Vagina (tissue), 2 donors: ENCODE results near the gene SIGLEC11. TPM values are rescaled to one million over a fixed set of nuclear protein-coding genes. Genes with fewer than 3 reads are reported as not detected.

Experiments
- DNase-seq, 2 donors: peaks; one replicate each; pipeline ENCODE4 v3.0.0-alpha.2; 2017; ENCODE audit errors: extremely low spot score in 2 of 2
- H3K27ac ChIP-seq: fragments of 200-600 bp; sonication (generic); one replicate; pipeline ENCODE4 v1.5.1; 2019
- H3K27me3 ChIP-seq: fragments of 200-600 bp; sonication (generic); one replicate; pipeline ENCODE4 v1.5.1; 2019
- H3K36me3 ChIP-seq, 2 donors: fragments of 200-600 bp; sonication (generic); one replicate each; pipeline ENCODE4 v1.5.1; 2017 to 2019
- H3K4me1 ChIP-seq: fragments of 200-600 bp; sonication (generic); one replicate; pipeline ENCODE4 v1.5.1; 2019
- H3K4me3 ChIP-seq, 2 donors: fragments of 200-600 bp; sonication (generic); 1 replicate in 1 of 2; 2 replicates in 1 of 2; pipeline ENCODE4 v1.5.1; 2016 to 2019
- H3K9me3 ChIP-seq: fragments of 200-600 bp; sonication (generic); one replicate; pipeline ENCODE4 v1.5.1; 2019
- POLR2A ChIP-seq, 2 donors: fragments of 450-650 bp; IDR thresholded peaks; one replicate each; pipeline ENCODE4 v1.6.1; 2017; ENCODE audit warnings: antibody characterized with exemption in 2 of 2, mild to moderate bottlenecking in 2 of 2, moderate library complexity in 2 of 2
- POLR2AphosphoS5 ChIP-seq, 2 donors: sonication (generic); formaldehyde crosslinking; IDR thresholded peaks; one replicate each; pipeline ENCODE4 v1.9.0; 2017; ENCODE audit warnings: antibody characterized with exemption in 2 of 2, mild to moderate bottlenecking in 2 of 2, low read depth in 1 of 2; ENCODE audit not compliant: insufficient read depth in 1 of 2
- intact Hi-C: fragments of 100-400 bp; cut with DNase I; formaldehyde crosslinking; loops from one replicate; pipeline ENCODE4 v1.15.1; 2023
- total RNA-seq: library from RNA; depleted of rRNA; stranded (reverse); fragments of >200 nt; gene quantifications from one replicate; pipeline ENCODE4 v1.2.3, GENCODE V29; 2016
- TF ChIP-seq, protein P1 (sequence below), 3 experiments: fragments of 450-650 bp in 2 of 3; fragments of 200-600 bp in 1 of 3; sonication (generic) in 1 of 3; IDR thresholded peaks; one replicate each; pipeline ENCODE4 v1.5.1; 2017 to 2019; ENCODE audit warnings: antibody characterized with exemption in 3 of 3, mild to moderate bottlenecking in 2 of 3, moderate library complexity in 2 of 3

SIGLEC11 gene
- total RNA-seq, 1 donor from 2014 or later = 4.4 TPM

DNA sequence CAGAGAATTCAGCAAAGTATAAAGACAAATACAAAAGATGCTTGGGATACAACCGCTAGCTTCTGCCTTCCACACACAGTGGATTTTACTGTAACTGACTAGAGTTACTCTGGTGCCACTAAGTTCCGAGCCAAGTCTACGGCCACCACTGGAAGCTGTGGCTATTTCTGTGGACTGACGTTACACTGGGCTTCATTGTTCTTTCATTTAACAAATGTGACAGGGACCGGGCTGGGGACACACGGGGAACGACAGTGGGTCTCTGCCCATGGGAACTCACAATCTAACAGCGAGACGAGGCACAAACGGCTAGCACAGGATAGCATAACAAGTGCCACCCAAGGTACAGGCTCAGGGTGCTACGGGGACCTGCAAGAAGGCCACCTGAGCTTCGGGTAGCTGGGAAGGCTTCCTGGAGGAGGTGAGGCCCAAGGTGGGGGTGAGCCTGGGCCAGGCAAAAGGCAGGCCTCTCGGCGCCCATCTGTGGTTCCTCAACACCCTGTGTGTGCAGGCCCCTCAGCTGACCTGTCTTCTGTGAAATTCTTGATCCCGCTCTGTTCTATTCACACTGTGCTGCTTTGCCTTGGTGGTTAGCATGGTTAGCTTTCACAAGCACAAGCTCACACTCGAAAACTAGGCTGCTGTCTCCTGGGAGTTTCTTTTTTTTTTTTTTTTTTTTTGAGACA lies 54.0 kb downstream of the SIGLEC11 start:
- DNase-seq = no peak
- H3K27me3 ChIP-seq = no peaks in the 10 kb centered on the region
- no peak overlapping the region for H3K27ac ChIP-seq
- peaks cover 0 to 18% of the 10 kb centered on the region in 2 donors for H3K36me3 ChIP-seq
- no peaks in the 10 kb centered on the region for H3K4me1 ChIP-seq
- TF ChIP-seq, protein P1, sequence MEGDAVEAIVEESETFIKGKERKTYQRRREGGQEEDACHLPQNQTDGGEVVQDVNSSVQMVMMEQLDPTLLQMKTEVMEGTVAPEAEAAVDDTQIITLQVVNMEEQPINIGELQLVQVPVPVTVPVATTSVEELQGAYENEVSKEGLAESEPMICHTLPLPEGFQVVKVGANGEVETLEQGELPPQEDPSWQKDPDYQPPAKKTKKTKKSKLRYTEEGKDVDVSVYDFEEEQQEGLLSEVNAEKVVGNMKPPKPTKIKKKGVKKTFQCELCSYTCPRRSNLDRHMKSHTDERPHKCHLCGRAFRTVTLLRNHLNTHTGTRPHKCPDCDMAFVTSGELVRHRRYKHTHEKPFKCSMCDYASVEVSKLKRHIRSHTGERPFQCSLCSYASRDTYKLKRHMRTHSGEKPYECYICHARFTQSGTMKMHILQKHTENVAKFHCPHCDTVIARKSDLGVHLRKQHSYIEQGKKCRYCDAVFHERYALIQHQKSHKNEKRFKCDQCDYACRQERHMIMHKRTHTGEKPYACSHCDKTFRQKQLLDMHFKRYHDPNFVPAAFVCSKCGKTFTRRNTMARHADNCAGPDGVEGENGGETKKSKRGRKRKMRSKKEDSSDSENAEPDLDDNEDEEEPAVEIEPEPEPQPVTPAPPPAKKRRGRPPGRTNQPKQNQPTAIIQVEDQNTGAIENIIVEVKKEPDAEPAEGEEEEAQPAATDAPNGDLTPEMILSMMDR (IDR thresholded peaks at IDR 0.05) = no peak
- TF ChIP-seq POLR2A (IDR thresholded peaks at IDR 0.05) = no peak
- TF ChIP-seq POLR2AphosphoS5 (IDR thresholded peaks at IDR 0.05; ENCODE audit: insufficient read depth in 1 of 2, low read depth in 1 of 2) = no peak
- H3K4me3 ChIP-seq = no peak overlapping the region
- intact Hi-C loops = no loop called here
- no peaks in the 10 kb centered on the region for H3K9me3 ChIP-seq

DNA sequence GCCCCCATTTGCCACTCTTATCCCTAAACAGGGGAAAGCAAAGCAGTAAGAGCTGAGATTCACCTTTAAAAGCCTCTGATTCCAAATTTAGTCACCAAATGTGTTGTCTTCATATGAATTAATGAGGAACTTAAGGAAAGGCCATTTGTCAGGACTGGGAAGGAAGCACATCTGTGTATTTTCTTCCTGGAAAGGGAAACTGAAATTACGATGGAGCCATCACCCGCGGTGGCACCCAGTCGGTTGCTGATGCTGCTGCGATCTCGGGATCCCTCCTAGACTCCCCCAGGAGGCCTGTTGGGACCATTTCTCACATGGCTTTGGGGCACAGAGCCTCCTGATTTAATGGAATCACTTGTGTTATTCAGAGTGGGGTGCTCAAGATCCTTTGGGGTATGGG lies 56.8 kb downstream of the SIGLEC11 start:
- intact Hi-C loops = no loop called here
- DNase-seq = no peak
- peaks cover 0 to 14% of the 10 kb centered on the region in 2 donors for H3K36me3 ChIP-seq
- H3K27ac ChIP-seq = no peak overlapping the region
- no peaks in the 10 kb centered on the region for H3K4me1 ChIP-seq
- no peaks in the 10 kb centered on the region for H3K9me3 ChIP-seq
- H3K4me3 ChIP-seq = no peak overlapping the region
- no peaks in the 10 kb centered on the region for H3K27me3 ChIP-seq
- TF ChIP-seq, protein P1 (IDR thresholded peaks at IDR 0.05) = no peak
- TF ChIP-seq POLR2AphosphoS5 (IDR thresholded peaks at IDR 0.05; ENCODE audit: insufficient read depth in 1 of 2, low read depth in 1 of 2) = no peak
- TF ChIP-seq POLR2A (IDR thresholded peaks at IDR 0.05) = no peak

Other genes with a start within 250 kb of the SIGLEC11 start
- 1.2 TPM for gene TSKS, start 197.9 kb downstream of the SIGLEC11 start, total RNA-seq
- gene AP2A1, start 194.2 kb downstream of the SIGLEC11 start, total RNA-seq = 80.8 TPM
- 11.5 TPM for gene FUZ, start 147.9 kb downstream of the SIGLEC11 start, total RNA-seq
- gene MED25, start 142.9 kb downstream of the SIGLEC11 start, total RNA-seq = 25.0 TPM
- gene PTOV1, start 110.0 kb downstream of the SIGLEC11 start, total RNA-seq = 109 TPM
- gene PNKP, start 93.6 kb downstream of the SIGLEC11 start, total RNA-seq = 40.3 TPM
- gene AKT1S1, start 83.8 kb downstream of the SIGLEC11 start, total RNA-seq = 16.9 TPM
- 34.9 TPM for gene TBC1D17, start 83.5 kb downstream of the SIGLEC11 start, total RNA-seq
- not detected for gene IL4I1, start 64.3 kb downstream of the SIGLEC11 start, total RNA-seq
- 5.6 TPM for gene ATF5, start 32.0 kb downstream of the SIGLEC11 start, total RNA-seq
- 38.5 TPM for gene NUP62, start 31.7 kb downstream of the SIGLEC11 start, total RNA-seq
- 34.9 TPM for gene VRK3, start 64.2 kb upstream of the SIGLEC11 start, total RNA-seq
- 11.5 TPM for gene ZNF473, start 64.8 kb upstream of the SIGLEC11 start, total RNA-seq
- gene IZUMO2, start 202.1 kb upstream of the SIGLEC11 start, total RNA-seq = not detected
- gene MYH14, start 242.4 kb upstream of the SIGLEC11 start, total RNA-seq = 51.6 TPM